ENCODE data around the gene SELENOM. TPM values are rescaled to one million over a fixed set of nuclear protein-coding genes. Genes with fewer than 3 reads are reported as not detected.

Gene SELENOM
- total RNA-seq, 1 donor from 2014 or later: 40.9 TPM

DNA sequence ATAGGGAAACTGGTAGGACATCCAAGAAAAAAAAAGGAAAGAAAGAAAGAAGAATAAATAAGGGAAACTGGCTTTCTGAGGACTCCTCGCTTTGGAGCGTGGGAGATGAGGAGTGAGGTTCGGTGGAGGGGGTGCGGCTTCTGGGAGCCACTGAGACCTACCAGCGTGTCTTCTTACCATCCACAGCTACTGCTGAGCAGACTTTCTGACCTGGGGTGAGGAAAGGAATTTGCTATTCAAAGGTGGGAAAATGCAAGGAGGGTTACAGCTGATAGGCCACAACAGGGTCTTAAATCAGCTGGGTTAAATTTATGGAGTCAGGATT is 488 bp upstream of the SELENOM start:
- H3K4me1 Mint-ChIP-seq (ENCODE audit: low read depth, unreplicated experiment): peaks cover 3% of the 10 kb centered on the region

GRCh38 chr22:31106731-31107177 is 614 bp downstream of the SELENOM start:
- peak overlapping the region; percentile 77 for H3K27ac Mint-ChIP-seq (ENCODE audit: unreplicated experiment)
- peaks cover 9% of the 10 kb centered on the region for H3K9me3 Mint-ChIP-seq (ENCODE audit: unreplicated experiment)
- peaks cover 3% of the 10 kb centered on the region for H3K4me1 Mint-ChIP-seq (ENCODE audit: low read depth, unreplicated experiment)
- peaks cover 14% of the 10 kb centered on the region for H3K27me3 Mint-ChIP-seq (ENCODE audit: unreplicated experiment)
- peak overlapping the region; percentile 91 for H3K4me3 Mint-ChIP-seq (ENCODE audit: unreplicated experiment)
- DNase-seq: no peak
- TF ChIP-seq, protein P1, sequence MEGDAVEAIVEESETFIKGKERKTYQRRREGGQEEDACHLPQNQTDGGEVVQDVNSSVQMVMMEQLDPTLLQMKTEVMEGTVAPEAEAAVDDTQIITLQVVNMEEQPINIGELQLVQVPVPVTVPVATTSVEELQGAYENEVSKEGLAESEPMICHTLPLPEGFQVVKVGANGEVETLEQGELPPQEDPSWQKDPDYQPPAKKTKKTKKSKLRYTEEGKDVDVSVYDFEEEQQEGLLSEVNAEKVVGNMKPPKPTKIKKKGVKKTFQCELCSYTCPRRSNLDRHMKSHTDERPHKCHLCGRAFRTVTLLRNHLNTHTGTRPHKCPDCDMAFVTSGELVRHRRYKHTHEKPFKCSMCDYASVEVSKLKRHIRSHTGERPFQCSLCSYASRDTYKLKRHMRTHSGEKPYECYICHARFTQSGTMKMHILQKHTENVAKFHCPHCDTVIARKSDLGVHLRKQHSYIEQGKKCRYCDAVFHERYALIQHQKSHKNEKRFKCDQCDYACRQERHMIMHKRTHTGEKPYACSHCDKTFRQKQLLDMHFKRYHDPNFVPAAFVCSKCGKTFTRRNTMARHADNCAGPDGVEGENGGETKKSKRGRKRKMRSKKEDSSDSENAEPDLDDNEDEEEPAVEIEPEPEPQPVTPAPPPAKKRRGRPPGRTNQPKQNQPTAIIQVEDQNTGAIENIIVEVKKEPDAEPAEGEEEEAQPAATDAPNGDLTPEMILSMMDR (IDR thresholded peaks at IDR 0.05; ENCODE audit: partially characterized antibody, unreplicated experiment): no peak
- H3K36me3 Mint-ChIP-seq (ENCODE audit: unreplicated experiment): no peaks in the 10 kb centered on the region

More for the DNA sequence above, 488 bp upstream of the SELENOM start:
- DNase-seq: no peak
- Mint-ChIP-seq H3K9me3 (ENCODE audit: unreplicated experiment) (peaks cover 9% of the 10 kb centered on the region), H3K27me3 (ENCODE audit: unreplicated experiment) (peaks cover 13% of the 10 kb centered on the region), H3K27ac (ENCODE audit: unreplicated experiment) (peak overlapping the region; percentile 87), H3K36me3 (ENCODE audit: unreplicated experiment) (no peaks in the 10 kb centered on the region), H3K4me3 (ENCODE audit: unreplicated experiment) (peak overlapping the region; percentile 88)
- TF ChIP-seq, protein P1 (IDR thresholded peaks at IDR 0.05; ENCODE audit: partially characterized antibody, unreplicated experiment): no peak

- H3K27me3 Mint-ChIP-seq (ENCODE audit: unreplicated experiment): peaks cover 15% of the 10 kb centered on the region
- no peak overlapping the region for H3K27ac Mint-ChIP-seq (ENCODE audit: unreplicated experiment)
- TF ChIP-seq, protein P1 (IDR thresholded peaks at IDR 0.05; ENCODE audit: partially characterized antibody, unreplicated experiment): no peak
- H3K9me3 Mint-ChIP-seq (ENCODE audit: unreplicated experiment): peaks cover 9% of the 10 kb centered on the region
- no peaks in the 10 kb centered on the region for H3K36me3 Mint-ChIP-seq (ENCODE audit: unreplicated experiment)
- H3K4me1 Mint-ChIP-seq (ENCODE audit: low read depth, unreplicated experiment): peaks cover 3% of the 10 kb centered on the region
- peak overlapping the region; percentile 91 for H3K4me3 Mint-ChIP-seq (ENCODE audit: unreplicated experiment)
- no peak for DNase-seq
Measured at GRCh38 chr22:31106001-31106571, 1.3 kb downstream of the SELENOM start.

DNA sequence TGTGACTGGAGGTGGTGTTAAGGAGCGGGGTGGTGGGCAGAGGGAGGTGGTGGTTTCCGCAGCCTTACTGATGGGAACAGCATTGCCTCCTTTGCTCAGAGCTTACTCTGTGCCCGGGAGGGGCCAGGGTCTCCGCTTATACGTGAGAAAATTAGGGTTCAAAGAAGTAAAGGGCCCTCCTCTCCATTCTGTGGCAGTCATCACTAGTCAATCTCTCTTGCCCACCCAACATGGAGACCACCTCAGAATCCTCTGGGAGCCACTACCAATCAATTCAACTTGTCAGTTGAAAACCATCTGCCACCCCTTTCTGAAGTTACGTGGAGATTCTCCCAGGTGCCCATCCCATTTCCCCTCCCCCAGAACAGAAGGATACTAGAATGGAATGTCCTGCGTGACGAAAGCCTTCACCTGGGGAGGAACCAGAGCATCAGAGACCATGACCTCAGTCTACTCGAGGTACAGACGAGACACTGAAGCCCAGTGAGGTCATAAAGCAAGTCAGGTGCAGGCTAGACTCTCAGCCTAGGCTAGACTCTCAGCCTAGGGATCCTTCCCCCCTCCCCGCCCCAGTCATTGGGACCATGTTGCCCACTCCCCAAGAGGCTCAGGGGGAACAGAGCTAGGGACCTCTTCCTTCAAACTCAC is 2.0 kb downstream of the SELENOM start:
- H3K4me1 Mint-ChIP-seq (ENCODE audit: low read depth, unreplicated experiment): peaks cover 3% of the 10 kb centered on the region
- H3K27ac Mint-ChIP-seq (ENCODE audit: unreplicated experiment): no peak overlapping the region
- no peak for DNase-seq
- peak overlapping the region; percentile 59 for H3K4me3 Mint-ChIP-seq (ENCODE audit: unreplicated experiment)
- TF ChIP-seq, protein P1 (IDR thresholded peaks at IDR 0.05; ENCODE audit: partially characterized antibody, unreplicated experiment): no peak
- peaks cover 9% of the 10 kb centered on the region for H3K9me3 Mint-ChIP-seq (ENCODE audit: unreplicated experiment)
- H3K36me3 Mint-ChIP-seq (ENCODE audit: unreplicated experiment): no peaks in the 10 kb centered on the region
- H3K27me3 Mint-ChIP-seq (ENCODE audit: unreplicated experiment): peaks cover 15% of the 10 kb centered on the region

GRCh38 chr22:31104869-31105268 is 2.5 kb downstream of the SELENOM start:
- H3K27me3 Mint-ChIP-seq (ENCODE audit: unreplicated experiment): peaks cover 15% of the 10 kb centered on the region
- DNase-seq: peak; percentile 73
- H3K36me3 Mint-ChIP-seq (ENCODE audit: unreplicated experiment): no peaks in the 10 kb centered on the region
- no peak overlapping the region for H3K27ac Mint-ChIP-seq (ENCODE audit: unreplicated experiment)
- peaks cover 3% of the 10 kb centered on the region for H3K4me1 Mint-ChIP-seq (ENCODE audit: low read depth, unreplicated experiment)
- H3K9me3 Mint-ChIP-seq (ENCODE audit: unreplicated experiment): peaks cover 9% of the 10 kb centered on the region
- H3K4me3 Mint-ChIP-seq (ENCODE audit: unreplicated experiment): no peak overlapping the region
- TF ChIP-seq, protein P1 (IDR thresholded peaks at IDR 0.05; ENCODE audit: partially characterized antibody, unreplicated experiment): peak; percentile 70

All from glutamatergic neuron (in vitro differentiated cells).